ENCODE data around the gene MEIOC. TPM values are rescaled to one million over a fixed set of nuclear protein-coding genes. Genes with fewer than 3 reads are reported as not detected.

MEIOC gene
- total and polyA plus RNA-seq, 2 donors (not counting 3 experiments of a cell fraction or from before 2014, with no cell fraction given), result 0.08 to 0.46 TPM

- intact Hi-C loops (cut with micrococcal nuclease) (no loop called here), dilution Hi-C loops (cut with MboI; ENCODE audit: extremely low pct_ligation_motif_present, low sequenced_read_pairs) (no loop called here)
- Histone ChIP-seq H3K4me1 (ENCODE audit: control insufficient read depth, extremely low read depth, insufficient read depth, low read length) (no peaks in the 10 kb centered on the region), H3K36me3 (ENCODE audit: control insufficient read depth in 2 of 2, extremely low read depth in 1 of 2, insufficient read depth in 2 of 2, low read length in 2 of 2) (no peaks in the 10 kb centered on the region), H3K9me1 (replicated peaks; ENCODE audit: control insufficient read depth, extremely low read depth, insufficient read depth, low read length) (no peaks in the 10 kb centered on the region), H3K79me2 (ENCODE audit: control insufficient read depth, insufficient read depth, low read length) (no peaks in the 10 kb centered on the region), H2AFZ (ENCODE audit: low read depth, low read length) (no peak overlapping the region), H3K4me3 (replicated peaks in 1 of 3; ENCODE audit: insufficient read depth in 1 of 3, low read depth in 1 of 3, low read length in 3 of 3) (no peak overlapping the region), H4K20me1 (replicated peaks; ENCODE audit: control insufficient read depth, extremely low read depth, insufficient read depth, low read length) (no peaks in the 10 kb centered on the region), H3K27ac (ENCODE audit: insufficient read depth, low read depth, low read length) (no peak overlapping the region), H3K9ac (replicated peaks; ENCODE audit: extremely low read depth, insufficient read depth, low read length) (no peak overlapping the region), H3K27me3 (ENCODE audit: control insufficient read depth in 2 of 2, insufficient read depth in 2 of 2, low read length in 2 of 2) (peaks cover 0 to 3% of the 10 kb centered on the region in 2 experiments), H3K9me3 (replicated peaks; ENCODE audit: control insufficient read depth, insufficient read depth, low read length) (no peaks in the 10 kb centered on the region), H3K4me2 (ENCODE audit: insufficient read depth, low read length) (no peak overlapping the region)
- BruUV-seq (replicated peaks), result no TSS peak
- CTCF ChIA-PET, result interaction anchor here (0.9 to 3.4 kb wide), 9 partner anchors 8 to 87 kb away, joined by 3 to 18 read pairs (median 4); partner anchors contain the start of gene FZD2
- FAIRE-seq, result no peak
- POLR2A ChIA-PET, result no interaction called here
- TF ChIP-seq EZH2 (IDR thresholded peaks at IDR 0.05; ENCODE audit: borderline replicate concordance, low read depth, low read length, severe bottlenecking) (no peak), GATA2 (IDR thresholded peaks at IDR 0.05; ENCODE audit: insufficient read depth, insufficient read length, low read depth, low read length) (no peak), POLR2A (IDR thresholded peaks at IDR 0.05; ENCODE audit: low read depth, low read length) (no peak), MYC (IDR thresholded peaks at IDR 0.05; ENCODE audit: low read depth, low read length) (no peak)
- TF ChIP-seq, protein P1, sequence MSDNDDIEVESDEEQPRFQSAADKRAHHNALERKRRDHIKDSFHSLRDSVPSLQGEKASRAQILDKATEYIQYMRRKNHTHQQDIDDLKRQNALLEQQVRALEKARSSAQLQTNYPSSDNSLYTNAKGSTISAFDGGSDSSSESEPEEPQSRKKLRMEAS (IDR thresholded peaks at IDR 0.05; ENCODE audit: insufficient read depth, insufficient read length), result no peak
- DNase-seq (ENCODE audit: low read depth, low spot score), result no peak
Measured at GRCh38 chr17:44610331-44610730, 45.9 kb upstream of the MEIOC start.

- no peak overlapping the region for H3K4me3 ChIP-seq (replicated peaks in 1 of 3; ENCODE audit: insufficient read depth in 1 of 3, low read depth in 1 of 3, low read length in 3 of 3)
- dilution Hi-C loops (cut with MboI; ENCODE audit: extremely low pct_ligation_motif_present, low sequenced_read_pairs), result no loop called here
- no peak overlapping the region for H3K4me2 ChIP-seq (ENCODE audit: insufficient read depth, low read length)
- no peaks in the 10 kb centered on the region for H3K36me3 ChIP-seq (ENCODE audit: control insufficient read depth in 2 of 2, extremely low read depth in 1 of 2, insufficient read depth in 2 of 2, low read length in 2 of 2)
- H2AFZ ChIP-seq (ENCODE audit: low read depth, low read length), result no peak overlapping the region
- intact Hi-C loops (cut with micrococcal nuclease), result no loop called here
- ChIA-PET CTCF (interaction anchor here (0.8 to 3.4 kb wide), 10 partner anchors 9 to 87 kb away, joined by 3 to 18 read pairs (median 4); partner anchors contain the start of gene FZD2), POLR2A (no interaction called here)
- no peak overlapping the region for H3K27ac ChIP-seq (ENCODE audit: insufficient read depth, low read depth, low read length)
- no peaks in the 10 kb centered on the region for H3K4me1 ChIP-seq (ENCODE audit: control insufficient read depth, extremely low read depth, insufficient read depth, low read length)
- DNase-seq (ENCODE audit: low read depth, low spot score) (peak; percentile 91), FAIRE-seq (no peak)
- no peaks in the 10 kb centered on the region for H3K9me3 ChIP-seq (replicated peaks; ENCODE audit: control insufficient read depth, insufficient read depth, low read length)
- TF ChIP-seq GATA2 (IDR thresholded peaks at IDR 0.05; ENCODE audit: insufficient read depth, insufficient read length, low read depth, low read length) (no peak), POLR2A (IDR thresholded peaks at IDR 0.05; ENCODE audit: low read depth, low read length) (no peak), EZH2 (IDR thresholded peaks at IDR 0.05; ENCODE audit: borderline replicate concordance, low read depth, low read length, severe bottlenecking) (no peak), CTCF (IDR thresholded peaks at IDR 0.05; ENCODE audit: extremely low read depth in 1 of 2, insufficient read depth in 1 of 2, low read depth in 1 of 2, low read length in 2 of 2) (no peak), JUN (IDR thresholded peaks at IDR 0.05; ENCODE audit: borderline replicate concordance, insufficient read depth, insufficient read length, low read depth) (no peak), FOS (IDR thresholded peaks at IDR 0.05; ENCODE audit: borderline replicate concordance, insufficient read depth, low read length) (no peak)
- TF ChIP-seq, protein P1 (IDR thresholded peaks at IDR 0.05; ENCODE audit: insufficient read depth, insufficient read length), result no peak
- no peaks in the 10 kb centered on the region for H3K9me1 ChIP-seq (replicated peaks; ENCODE audit: control insufficient read depth, extremely low read depth, insufficient read depth, low read length)
- peaks cover 0 to 3% of the 10 kb centered on the region in 2 experiments for H3K27me3 ChIP-seq (ENCODE audit: control insufficient read depth in 2 of 2, insufficient read depth in 2 of 2, low read length in 2 of 2)
- H3K79me2 ChIP-seq (ENCODE audit: control insufficient read depth, insufficient read depth, low read length), result no peaks in the 10 kb centered on the region
- H4K20me1 ChIP-seq (replicated peaks; ENCODE audit: control insufficient read depth, extremely low read depth, insufficient read depth, low read length), result no peaks in the 10 kb centered on the region
- BruUV-seq (replicated peaks), result no TSS peak
- no peak overlapping the region for H3K9ac ChIP-seq (replicated peaks; ENCODE audit: extremely low read depth, insufficient read depth, low read length)
Measured at GRCh38 chr17:44610871-44611270, 45.4 kb upstream of the MEIOC start.
